Heart left ventricle (tissue), 13 donors: Measurements from ENCODE around the gene HEATR9.
"Not testable (repeated sequence)": the region's sequence is repeated elsewhere in the genome, so short reads cannot be mapped to it uniquely, and the experiment has no call there.

Experiments
- CTCF ChIP-seq, 12 donors: fragments of 200-600 bp; sonication (generic) in 4 of 12; IDR thresholded peaks; one replicate each; pipeline versions ENCODE4 v1.5.0 to v1.8.0; 2018 to 2022; ENCODE audit warnings: antibody characterized with exemption in 12 of 12, mild to moderate bottlenecking in 5 of 12
- POLR2A ChIP-seq, 2 donors: fragments of 450-650 bp; IDR thresholded peaks; one replicate each; pipeline ENCODE4 v1.6.1; 2017; ENCODE audit warnings: antibody characterized with exemption in 2 of 2, mild to moderate bottlenecking in 2 of 2, moderate library complexity in 2 of 2
- donor health status: ischemic (EF 13 %, LVEDD 7.1; RV severe dilation, severe dysfunction).
- donor health status: DM: no; HTN: yes; CAD: no.
- donor health status: DM: no; HTN: no; CAD: no.
- donor health status: ischemic (EF 25% LVEDD 6.9; RV normal size, moderate dysfunction).
- donor health status: ischemic (EF 25% LVEDD 5.7; RV mildly dilated, moderate dysfunction).
- donor health status: ischemic (EF 35%, LVEDD 5.7; RV mildly dilated, moderate dysfunction).
- donor health status: nonischemic (EF 11% LVEDD 7.7; RV severe dilation, severe dysfunction).
- donor health status: DM: yes; HTN: yes; CAD: no.
- donor health status: PGD.
- donor health status: ischemic (EF 29% LVEDD 5.4; RV normal size, mild dysfunction).
- donor health status: nonischemic (EF 23%, LVEDD 6.1; RV moderate dilation, normal function).

- TF ChIP-seq POLR2A, CTCF (IDR thresholded peaks at IDR 0.05): not testable (repeated sequence)
Observed at GRCh38 chr17:35897772-35898171, 29.1 kb upstream of the HEATR9 start.
